ENCODE results near the gene ERC2.

ERC2 gene

GRCh38 chr3:56233742-56234141, 234.5 kb downstream of the ERC2 start:
- no peak for FAIRE-seq

- no peak for FAIRE-seq
Measured at GRCh38 chr3:56229311-56229710, 239.0 kb downstream of the ERC2 start.

- no peak for FAIRE-seq
Measured at GRCh38 chr3:56222866-56223265, 245.4 kb downstream of the ERC2 start.

GRCh38 chr3:56219894-56220805, 248.1 kb downstream of the ERC2 start:
- no peak for FAIRE-seq

GRCh38 chr3:56209982-56210751, 258.1 kb downstream of the ERC2 start:
- FAIRE-seq = no peak

GRCh38 chr3:56207922-56208321, 260.3 kb downstream of the ERC2 start:
- FAIRE-seq = no peak

GRCh38 chr3:56205406-56205805, 262.9 kb downstream of the ERC2 start:
- FAIRE-seq = no peak

- no peak for FAIRE-seq
Measured at GRCh38 chr3:56202997-56203396, 265.3 kb downstream of the ERC2 start.

- FAIRE-seq = no peak
Measured at GRCh38 chr3:56201407-56201806, 266.9 kb downstream of the ERC2 start.

GRCh38 chr3:56200251-56200650, 268.0 kb downstream of the ERC2 start:
- FAIRE-seq = no peak

- FAIRE-seq = no peak
Measured at GRCh38 chr3:56197991-56198390, 270.3 kb downstream of the ERC2 start.

- FAIRE-seq = no peak
Measured at GRCh38 chr3:56197259-56197965, 270.9 kb downstream of the ERC2 start.

- FAIRE-seq = no peak
Measured at GRCh38 chr3:56196700-56197099, 271.6 kb downstream of the ERC2 start.

GRCh38 chr3:56193519-56193918, 274.7 kb downstream of the ERC2 start:
- FAIRE-seq = no peak

- FAIRE-seq = no peak
Measured at GRCh38 chr3:56192001-56192400, 276.3 kb downstream of the ERC2 start.

- no peak for FAIRE-seq
Measured at GRCh38 chr3:56190771-56191305, 277.4 kb downstream of the ERC2 start.

- no peak for FAIRE-seq
Measured at GRCh38 chr3:56190130-56190529, 278.1 kb downstream of the ERC2 start.

GRCh38 chr3:56189536-56189935, 278.7 kb downstream of the ERC2 start:
- no peak for FAIRE-seq

GRCh38 chr3:56188201-56188600, 280.1 kb downstream of the ERC2 start:
- FAIRE-seq = no peak

- no peak for FAIRE-seq
Measured at GRCh38 chr3:56187051-56187450, 281.2 kb downstream of the ERC2 start.

GRCh38 chr3:56185827-56186226, 282.4 kb downstream of the ERC2 start:
- no peak for FAIRE-seq

- no peak for FAIRE-seq
Measured at GRCh38 chr3:56183529-56183928, 284.7 kb downstream of the ERC2 start.

- FAIRE-seq = no peak
Measured at GRCh38 chr3:56180433-56180832, 287.8 kb downstream of the ERC2 start.

Measured in colon (tissue), 2 donors.